HepG2 (cell line): ENCODE data around the gene CCL17. TPM values are rescaled to one million over a fixed set of nuclear protein-coding genes. Genes with fewer than 3 reads are reported as not detected.
A peak's percentile ranks its signal among the peaks of the same experiment; 100 is the strongest.

Experiments used
- FIP1L1 ChIP-seq: fragments of 200-400 bp; formaldehyde crosslinking; IDR thresholded peaks from 2 replicates; pipeline ENCODE4 v1.6.1; 2018; ENCODE audit warnings: low read depth, mild to moderate bottlenecking, low read length, moderate library complexity, borderline replicate concordance; ENCODE audit not compliant: insufficient read depth
- FOXP4 ChIP-seq: sonication (generic); formaldehyde crosslinking; IDR thresholded peaks from 2 replicates; pipeline ENCODE4 v1.4.0; 2020; ENCODE audit warnings: missing genetic modification reagents
- GATAD2A ChIP-seq: IDR thresholded peaks from 2 replicates; pipeline ENCODE4 v1.6.1; 2016
- HNF4G ChIP-seq, 2 experiments: sonication (generic) in 1 of 2; formaldehyde crosslinking in 1 of 2; IDR thresholded peaks; 2 replicates each; pipeline versions ENCODE4 v1.4.0 to v1.6.1; 2011 to 2020; ENCODE audit warnings: borderline replicate concordance in 2 of 2, low read depth in 2 of 2, mild to moderate bottlenecking in 2 of 2, low read length in 1 of 2, missing genetic modification reagents in 1 of 2, moderate library complexity in 1 of 2
- LBX2 ChIP-seq: sonication (generic); formaldehyde crosslinking; IDR thresholded peaks from 2 replicates; pipeline ENCODE4 v1.5.0; 2020; ENCODE audit warnings: missing genetic modification reagents, mild to moderate bottlenecking, borderline replicate concordance
- NKX3-1 ChIP-seq: sonication (generic); formaldehyde crosslinking; IDR thresholded peaks from 2 replicates; pipeline ENCODE4 v1.5.0; 2020; ENCODE audit warnings: missing genetic modification reagents
- SP140L ChIP-seq: sonication (generic); formaldehyde crosslinking; IDR thresholded peaks from 2 replicates; pipeline ENCODE4 v1.4.0; 2020; ENCODE audit warnings: missing genetic modification reagents, borderline replicate concordance
- TFDP1 ChIP-seq: IDR thresholded peaks from 2 replicates; pipeline ENCODE4 v1.6.1; 2016; ENCODE audit warnings: missing compliant biosample characterization, missing genetic modification reagents, borderline replicate concordance
- TFE3 ChIP-seq: IDR thresholded peaks from 2 replicates; pipeline ENCODE4 v1.6.1; 2016
- ZBTB39 ChIP-seq: sonication (generic); formaldehyde crosslinking; IDR thresholded peaks from 2 replicates; pipeline ENCODE4 v1.5.0; 2020; ENCODE audit warnings: missing genetic modification reagents
- ZC3H4 ChIP-seq: sonication (generic); formaldehyde crosslinking; IDR thresholded peaks from 2 replicates; pipeline ENCODE4 v1.4.0; 2020; ENCODE audit warnings: missing genetic modification reagents, borderline replicate concordance
- ZNF468 ChIP-seq: sonication (generic); formaldehyde crosslinking; IDR thresholded peaks from 2 replicates; pipeline ENCODE4 v1.8.0; 2022; ENCODE audit warnings: mild to moderate bottlenecking, moderate library complexity, missing genetic modification reagents
- ZNF557 ChIP-seq: sonication (generic); formaldehyde crosslinking; IDR thresholded peaks from 2 replicates; pipeline ENCODE4 v1.4.0; 2020; ENCODE audit warnings: missing genetic modification reagents
- ZNF629 ChIP-seq: sonication (generic); formaldehyde crosslinking; conservative IDR thresholded peaks from 2 replicates; pipeline ENCODE4 v1.5.0; 2020; ENCODE audit warnings: missing genetic modification reagents
- ZZZ3 ChIP-seq: sonication (generic); formaldehyde crosslinking; IDR thresholded peaks from 2 replicates; pipeline ENCODE4 v1.4.0; 2020; ENCODE audit warnings: missing genetic modification reagents, mild to moderate bottlenecking, borderline replicate concordance
- polyA plus RNA-seq, 8 experiments: library from polyadenylated mRNA; depleted of rRNA in 3 of 8; stranded (reverse) in 7 of 8; unstranded in 1 of 8; fragments of >200 nt; fragmentation: Illumina TruSeq in 4 of 8; extraction: Trizol in 4 of 8; gene quantifications; 2 replicates each; pipeline versions ENCODE4 v1.2.1 to v1.2.3, GENCODE V29; 2011 to 2016; ENCODE audit warnings: low read depth in 4 of 8, missing spikeins in 1 of 8, mixed read lengths in 1 of 8; ENCODE audit not compliant: insufficient read depth in 1 of 8
- total RNA-seq, 5 experiments: library from RNA; depleted of rRNA; stranded (reverse); fragments of >200 nt; fragmentation: Illumina TruSeq; extraction: Trizol; gene quantifications; 2 replicates each; pipeline ENCODE4 v1.2.3, GENCODE V29; 2016; ENCODE audit warnings: low read depth in 1 of 5
- TF ChIP-seq, protein P1 (sequence below): sonication (generic); formaldehyde crosslinking; IDR thresholded peaks from 2 replicates; pipeline ENCODE4 v1.5.1; 2020; ENCODE audit warnings: missing genetic modification reagents, mild to moderate bottlenecking, borderline replicate concordance
- TF ChIP-seq, protein P2 (sequence below): sonication (generic); formaldehyde crosslinking; IDR thresholded peaks from 2 replicates; pipeline ENCODE4 v1.5.0; 2020; ENCODE audit warnings: missing genetic modification reagents

Gene CCL17
- total and polyA plus RNA-seq, 2 of the 13 experiments (the other 11 are each of a cell fraction or from before 2014, with no cell fraction given): not detected

GRCh38 chr16:57462209-57462977 is 57.8 kb downstream of the CCL17 start, which contains the start of gene POLR2C (continued):
- TF ChIP-seq ZNF468 (CRISPR knock-in tag): peak; percentile 88; the same call in 1 of the 2 replicates
- TF ChIP-seq, protein P1, sequence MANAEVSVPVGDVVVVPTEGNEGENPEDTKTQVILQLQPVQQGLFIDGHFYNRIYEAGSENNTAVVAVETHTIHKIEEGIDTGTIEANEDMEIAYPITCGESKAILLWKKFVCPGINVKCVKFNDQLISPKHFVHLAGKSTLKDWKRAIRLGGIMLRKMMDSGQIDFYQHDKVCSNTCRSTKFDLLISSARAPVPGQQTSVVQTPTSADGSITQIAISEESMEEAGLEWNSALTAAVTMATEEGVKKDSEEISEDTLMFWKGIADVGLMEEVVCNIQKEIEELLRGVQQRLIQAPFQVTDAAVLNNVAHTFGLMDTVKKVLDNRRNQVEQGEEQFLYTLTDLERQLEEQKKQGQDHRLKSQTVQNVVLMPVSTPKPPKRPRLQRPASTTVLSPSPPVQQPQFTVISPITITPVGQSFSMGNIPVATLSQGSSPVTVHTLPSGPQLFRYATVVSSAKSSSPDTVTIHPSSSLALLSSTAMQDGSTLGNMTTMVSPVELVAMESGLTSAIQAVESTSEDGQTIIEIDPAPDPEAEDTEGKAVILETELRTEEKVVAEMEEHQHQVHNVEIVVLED: peak; percentile 86
- TF ChIP-seq FOXP4 (CRISPR knock-in tag): peak; percentile 70
- TF ChIP-seq FIP1L1: no peak
- TF ChIP-seq TFDP1 (CRISPR knock-in tag): peak; percentile 83
- TF ChIP-seq ZNF557 (CRISPR knock-in tag): peak; percentile 39; the same call in 1 of the 2 replicates
- TF ChIP-seq HNF4G (IDR thresholded peaks at IDR 0.05; ENCODE audit: borderline replicate concordance, low read depth, low read length): no peak
- TF ChIP-seq HNF4G (CRISPR knock-in tag; IDR thresholded peaks at IDR 0.05; ENCODE audit: borderline replicate concordance, low read depth): peak; percentile 86
- no peak; the same call in 1 of the 2 replicates for TF ChIP-seq TFE3
- TF ChIP-seq LBX2 (CRISPR knock-in tag): peak; percentile 95
- TF ChIP-seq ZBTB39 (CRISPR knock-in tag): no peak; the same call in 1 of the 2 replicates
- no peak for TF ChIP-seq SP140L (CRISPR knock-in tag)
- TF ChIP-seq, protein P2, sequence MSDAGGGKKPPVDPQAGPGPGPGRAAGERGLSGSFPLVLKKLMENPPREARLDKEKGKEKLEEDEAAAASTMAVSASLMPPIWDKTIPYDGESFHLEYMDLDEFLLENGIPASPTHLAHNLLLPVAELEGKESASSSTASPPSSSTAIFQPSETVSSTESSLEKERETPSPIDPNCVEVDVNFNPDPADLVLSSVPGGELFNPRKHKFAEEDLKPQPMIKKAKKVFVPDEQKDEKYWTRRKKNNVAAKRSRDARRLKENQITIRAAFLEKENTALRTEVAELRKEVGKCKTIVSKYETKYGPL (CRISPR knock-in tag): 0 out of 2 replicates have a peak, but pooled peaks have one; percentile 9
- no peak; the same call in none of the 2 replicates for TF ChIP-seq NKX3-1 (CRISPR knock-in tag)
- no peak for TF ChIP-seq ZC3H4 (CRISPR knock-in tag)
- TF ChIP-seq ZNF629 (CRISPR knock-in tag): peak; percentile 29; the same call in 1 of the 2 replicates
- TF ChIP-seq ZZZ3 (CRISPR knock-in tag): peak; percentile 98; the same call in 1 of the 2 replicates
- TF ChIP-seq GATAD2A: peak; percentile 84
